Glutamatergic neuron (in vitro differentiated cells): ENCODE data around the gene OR8H2. TPM values are rescaled to one million over a fixed set of nuclear protein-coding genes. Genes with fewer than 3 reads are reported as not detected.
"Not testable (repeated sequence)": the region's sequence is repeated elsewhere in the genome, so short reads cannot be mapped to it uniquely, and the experiment has no call there.

Experiments used
- DNase-seq: peaks from one replicate; pipeline ENCODE4 v3.0.0; 2022
- H3K27ac Mint-ChIP-seq: one replicate; pipeline ENCODE4 v1.8.0; 2020; ENCODE audit warnings: mild to moderate bottlenecking, mixed read lengths, inconsistent platforms; ENCODE audit not compliant: unreplicated experiment
- H3K27me3 Mint-ChIP-seq: one replicate; pipeline ENCODE4 v1.8.0; 2020; ENCODE audit warnings: mild to moderate bottlenecking, moderate library complexity, mixed read lengths, inconsistent platforms; ENCODE audit not compliant: unreplicated experiment
- H3K36me3 Mint-ChIP-seq: one replicate; pipeline ENCODE4 v1.8.0; 2020; ENCODE audit warnings: mild to moderate bottlenecking, mixed read lengths, inconsistent platforms; ENCODE audit not compliant: unreplicated experiment
- H3K4me1 Mint-ChIP-seq: one replicate; pipeline ENCODE4 v1.8.0; 2020; ENCODE audit warnings: mild to moderate bottlenecking, low read depth, mixed read lengths, inconsistent platforms; ENCODE audit not compliant: unreplicated experiment
- H3K4me3 Mint-ChIP-seq: one replicate; pipeline ENCODE4 v1.8.0; 2020; ENCODE audit warnings: mild to moderate bottlenecking, mixed read lengths, inconsistent platforms; ENCODE audit not compliant: unreplicated experiment
- H3K9me3 Mint-ChIP-seq: one replicate; pipeline ENCODE4 v1.8.0; 2020; ENCODE audit warnings: mild to moderate bottlenecking, moderate library complexity, mixed read lengths, inconsistent platforms; ENCODE audit not compliant: unreplicated experiment
- long read RNA-seq: library from polyadenylated mRNA; unstranded; transcript quantifications from one replicate; pipeline ENCODE4 v2.0.0, GENCODE V29; 2020; ENCODE audit not compliant: unreplicated experiment
- total RNA-seq: library from RNA; stranded (reverse); fragmentation: NEBNext Ultra II Directional; extraction: Animal tissue kit (Norgen Biotek cat#: 25700); gene quantifications from one replicate; pipeline ENCODE4 v1.2.1, GENCODE V29; 2021; ENCODE audit not compliant: unreplicated experiment
- TF ChIP-seq, protein P1 (sequence below): fragments of 200-600 bp; sonication (generic); IDR thresholded peaks from one replicate; pipeline ENCODE4 v1.5.0; 2021; ENCODE audit not compliant: partially characterized antibody, unreplicated experiment

OR8H2 gene
- not detected for total RNA-seq
- long read RNA-seq: 0 reads

- DNase-seq: no peak
- H3K27ac Mint-ChIP-seq: no peak within 1 kb of the TSS
- peaks cover 3% of the 10 kb centered on the region for H3K4me1 Mint-ChIP-seq
- no peak within 1 kb of the TSS for H3K4me3 Mint-ChIP-seq
- H3K27me3 Mint-ChIP-seq: no peaks in the 10 kb centered on the region
- TF ChIP-seq, protein P1, sequence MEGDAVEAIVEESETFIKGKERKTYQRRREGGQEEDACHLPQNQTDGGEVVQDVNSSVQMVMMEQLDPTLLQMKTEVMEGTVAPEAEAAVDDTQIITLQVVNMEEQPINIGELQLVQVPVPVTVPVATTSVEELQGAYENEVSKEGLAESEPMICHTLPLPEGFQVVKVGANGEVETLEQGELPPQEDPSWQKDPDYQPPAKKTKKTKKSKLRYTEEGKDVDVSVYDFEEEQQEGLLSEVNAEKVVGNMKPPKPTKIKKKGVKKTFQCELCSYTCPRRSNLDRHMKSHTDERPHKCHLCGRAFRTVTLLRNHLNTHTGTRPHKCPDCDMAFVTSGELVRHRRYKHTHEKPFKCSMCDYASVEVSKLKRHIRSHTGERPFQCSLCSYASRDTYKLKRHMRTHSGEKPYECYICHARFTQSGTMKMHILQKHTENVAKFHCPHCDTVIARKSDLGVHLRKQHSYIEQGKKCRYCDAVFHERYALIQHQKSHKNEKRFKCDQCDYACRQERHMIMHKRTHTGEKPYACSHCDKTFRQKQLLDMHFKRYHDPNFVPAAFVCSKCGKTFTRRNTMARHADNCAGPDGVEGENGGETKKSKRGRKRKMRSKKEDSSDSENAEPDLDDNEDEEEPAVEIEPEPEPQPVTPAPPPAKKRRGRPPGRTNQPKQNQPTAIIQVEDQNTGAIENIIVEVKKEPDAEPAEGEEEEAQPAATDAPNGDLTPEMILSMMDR: no peak
- H3K9me3 Mint-ChIP-seq: no peaks in the 10 kb centered on the region
- H3K36me3 Mint-ChIP-seq: no peaks in the 10 kb centered on the region
Measured at GRCh38 chr11:56103210-56103737, at the start of gene OR8H2. Gene OR8H2 (plus strand): TSS chr11:56103687. CDS start chr11:56105043, 1,356 bp downstream.

DNA sequence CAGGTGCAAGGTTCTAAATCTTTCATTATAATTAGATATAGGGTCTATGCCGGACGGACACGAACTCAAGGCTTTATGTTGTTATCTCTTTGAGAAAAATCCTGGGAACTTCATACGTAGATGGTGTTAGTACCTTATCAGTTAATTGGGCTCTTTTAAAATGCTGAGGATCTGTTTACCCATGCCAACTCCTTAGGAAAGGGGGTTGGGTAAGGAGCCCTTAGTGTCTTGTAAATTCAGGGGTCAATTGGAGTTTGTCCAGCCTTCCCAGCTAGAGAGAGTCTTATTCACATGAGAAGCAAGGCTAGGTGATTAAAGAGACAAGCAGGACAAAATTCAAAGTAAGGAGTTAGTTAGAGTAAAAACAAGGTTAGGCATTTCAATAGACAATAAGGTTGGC is 47.1 kb upstream of the OR8H2 start:
- not testable (repeated sequence) for H3K27ac Mint-ChIP-seq, H3K36me3 Mint-ChIP-seq, H3K4me1 Mint-ChIP-seq, H3K4me3 Mint-ChIP-seq, H3K27me3 Mint-ChIP-seq, DNase-seq, H3K9me3 Mint-ChIP-seq

DNA sequence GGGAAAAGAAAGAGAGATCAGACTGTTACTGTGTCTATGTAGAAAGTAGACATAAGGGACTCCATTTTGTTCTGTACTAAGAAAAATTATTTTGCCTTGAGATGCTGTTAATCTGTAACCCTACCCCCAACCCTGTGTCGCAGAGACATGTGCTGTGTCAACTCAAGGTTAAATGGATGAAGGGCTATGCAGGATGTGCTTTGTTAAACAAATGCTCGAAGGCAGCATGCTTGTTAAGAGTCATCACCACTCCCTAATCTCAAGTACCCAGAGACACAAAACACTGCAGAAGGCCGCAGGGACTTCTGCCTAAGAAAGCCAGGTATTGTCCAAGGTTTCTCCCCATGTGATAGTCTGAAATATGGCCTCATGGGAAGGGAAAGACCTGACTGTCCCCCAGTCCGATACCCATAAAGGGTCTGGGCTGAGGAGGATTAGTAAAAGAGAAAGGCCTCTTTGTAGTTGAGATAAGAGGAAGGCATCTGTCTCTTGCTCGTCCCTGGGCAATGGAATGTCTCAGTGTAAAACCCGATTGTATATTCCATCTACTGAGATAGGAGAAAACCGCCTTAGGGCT is 45.7 kb upstream of the OR8H2 start:
- not testable (repeated sequence) for H3K27ac Mint-ChIP-seq, H3K36me3 Mint-ChIP-seq, H3K4me3 Mint-ChIP-seq, DNase-seq, H3K9me3 Mint-ChIP-seq, H3K4me1 Mint-ChIP-seq, H3K27me3 Mint-ChIP-seq

- not testable (repeated sequence) for H3K4me3 Mint-ChIP-seq, H3K36me3 Mint-ChIP-seq, DNase-seq, H3K4me1 Mint-ChIP-seq, H3K27me3 Mint-ChIP-seq, H3K9me3 Mint-ChIP-seq, H3K27ac Mint-ChIP-seq
Measured at GRCh38 chr11:56058260-56058780, 45.2 kb upstream of the OR8H2 start.

- H3K27me3 Mint-ChIP-seq: no peaks in the 10 kb centered on the region
- H3K27ac Mint-ChIP-seq: no peak overlapping the region
- no peak for DNase-seq
- H3K4me1 Mint-ChIP-seq: no peaks in the 10 kb centered on the region
- TF ChIP-seq, protein P1: no peak
- H3K4me3 Mint-ChIP-seq: no peak overlapping the region
- H3K36me3 Mint-ChIP-seq: no peaks in the 10 kb centered on the region
- peaks cover 4% of the 10 kb centered on the region for H3K9me3 Mint-ChIP-seq
Measured at GRCh38 chr11:56066980-56067379, 36.5 kb upstream of the OR8H2 start.

GRCh38 chr11:56089697-56090096 is 13.8 kb upstream of the OR8H2 start:
- no peak for DNase-seq
- H3K4me1 Mint-ChIP-seq: no peaks in the 10 kb centered on the region
- no peak overlapping the region for H3K4me3 Mint-ChIP-seq
- no peaks in the 10 kb centered on the region for H3K9me3 Mint-ChIP-seq
- no peak overlapping the region for H3K27ac Mint-ChIP-seq
- no peaks in the 10 kb centered on the region for H3K36me3 Mint-ChIP-seq
- no peaks in the 10 kb centered on the region for H3K27me3 Mint-ChIP-seq
- TF ChIP-seq, protein P1: no peak
